A673 (cell line): ENCODE data around the gene GALR3. TPM values are rescaled to one million over a fixed set of nuclear protein-coding genes. Genes with fewer than 3 reads are reported as not detected.

Experiments used
- BruUV-seq: library from RNA; stranded (reverse); fragments of 400-500 nt; replicated peaks from 2 replicates; lab custom pipeline; 2021; lab: Mats Ljungman, UMichigan
- CTCF ChIA-PET: fragments of 300-600 bp; sonication (Branson Sonifier 250); formaldehyde crosslinking; loops from one replicate; lab custom pipeline; 2022; ENCODE audit warnings: antibody characterized with exemption; lab: Charles Lee
- POLR2A ChIA-PET: fragments of 300-600 bp; sonication (Branson Sonifier 250); formaldehyde crosslinking; loops from one replicate; lab custom pipeline; 2022; ENCODE audit warnings: antibody characterized with exemption; ENCODE audit not compliant: low non-redundant PET; lab: Charles Lee
- DNase-seq: peaks from one replicate; pipeline ENCODE4 v3.0.0-alpha.2; 2015; ENCODE audit warnings: low spot score
- H3K27ac ChIP-seq: fragments of 200-600 bp; sonication (generic); 2 replicates; pipeline ENCODE4 v1.5.1; 2016; ENCODE audit warnings: mixed run types, low read depth, mild to moderate bottlenecking, mixed read lengths, antibody characterized with exemption, low read length; ENCODE audit not compliant: poor library complexity, severe bottlenecking
- H3K27me3 ChIP-seq: fragments of 200-600 bp; sonication (generic); replicated peaks from 2 replicates; pipeline ENCODE4 v1.6.1; 2017; ENCODE audit warnings: mixed run types, low read depth, mild to moderate bottlenecking, mixed read lengths, antibody characterized with exemption, low read length; ENCODE audit not compliant: insufficient read depth, poor library complexity
- H3K36me3 ChIP-seq: fragments of 200-600 bp; sonication (generic); 2 replicates; pipeline ENCODE4 v1.6.1; 2016; ENCODE audit warnings: mixed run types, mild to moderate bottlenecking, mixed read lengths, antibody characterized with exemption, low read length; ENCODE audit not compliant: insufficient read depth, poor library complexity, severe bottlenecking
- H3K4me1 ChIP-seq: fragments of 200-600 bp; sonication (generic); 2 replicates; pipeline ENCODE4 v1.6.1; 2017; ENCODE audit warnings: mixed run types, mild to moderate bottlenecking, mixed read lengths, antibody characterized with exemption, low read length; ENCODE audit not compliant: insufficient read depth, poor library complexity, severe bottlenecking
- H3K4me3 ChIP-seq: fragments of 200-600 bp; sonication (generic); 2 replicates; pipeline ENCODE4 v1.5.1; 2016; ENCODE audit warnings: low read depth, mixed run types, mild to moderate bottlenecking, mixed read lengths, low read length; ENCODE audit not compliant: poor library complexity, severe bottlenecking
- H3K9me3 ChIP-seq: fragments of 200-600 bp; sonication (generic); 2 replicates; pipeline ENCODE4 v1.6.1; 2016; ENCODE audit warnings: mixed run types, low read depth, mild to moderate bottlenecking, mixed read lengths, antibody characterized with exemption, low read length; ENCODE audit not compliant: poor library complexity, severe bottlenecking
- CTCF ChIP-seq: fragments of 300-800, 200-600 bp; sonication (generic); conservative IDR thresholded peaks from 2 replicates; pipeline ENCODE4 v1.5.1; 2017; ENCODE audit warnings: low read depth, mild to moderate bottlenecking, antibody characterized with exemption, low read length, moderate library complexity, mixed read lengths
- EZH2 ChIP-seq: fragments of 200-600 bp; sonication (generic); IDR thresholded peaks from 2 replicates; pipeline ENCODE4 v1.6.1; 2017; ENCODE audit warnings: borderline replicate concordance, low read depth, mild to moderate bottlenecking, mixed read lengths, antibody characterized with exemption, low read length; ENCODE audit not compliant: poor library complexity, severe bottlenecking
- intact Hi-C: fragments of 100-400 bp; cut with micrococcal nuclease; formaldehyde crosslinking; loops from one replicate; pipeline ENCODE4 v1.10.0; 2022; ENCODE audit not compliant: unreplicated experiment
- total RNA-seq: library from RNA; stranded (reverse); gene quantifications from 2 replicates; pipeline ENCODE4 v1.2.3, GENCODE V29; 2021

The GALR3 gene
- total RNA-seq, 1 experiment from 2014 or later, result not detected

GRCh38 chr22:37808294-37808657 is 14.9 kb upstream of the GALR3 start:
- peak overlapping the region; percentile 77 for H3K4me3 ChIP-seq
- intact Hi-C loops, result no loop called here
- no peaks in the 10 kb centered on the region for H3K9me3 ChIP-seq
- peak overlapping the region; percentile 67 for H3K27ac ChIP-seq
- TF ChIP-seq CTCF (no peak), EZH2 (no peak)
- H3K27me3 ChIP-seq, result no peaks in the 10 kb centered on the region
- POLR2A ChIA-PET, result interaction anchor here (0.6 kb wide), 1 partner anchor 16 kb away, joined by 5 read pairs; no protein-coding TSS in a partner anchor
- BruUV-seq, result no TSS peak
- H3K4me1 ChIP-seq, result peaks cover 27% of the 10 kb centered on the region
- H3K36me3 ChIP-seq, result no peaks in the 10 kb centered on the region
- no peak for DNase-seq
- CTCF ChIA-PET, result interaction anchor here (0.6 kb wide), 3 partner anchors 20 to 762 kb away, joined by 3 to 7 read pairs (median 4); no protein-coding TSS in a partner anchor

GRCh38 chr22:37809672-37810333 is 13.4 kb upstream of the GALR3 start:
- H3K27me3 ChIP-seq, result no peaks in the 10 kb centered on the region
- DNase-seq, result no peak
- H3K9me3 ChIP-seq, result no peaks in the 10 kb centered on the region
- ChIA-PET POLR2A (no interaction called here), CTCF (interaction anchor here (0.7 kb wide), 1 partner anchor 20 kb away, joined by 3 read pairs; no protein-coding TSS in a partner anchor)
- no peak overlapping the region for H3K27ac ChIP-seq
- peaks cover 15% of the 10 kb centered on the region for H3K4me1 ChIP-seq
- no peaks in the 10 kb centered on the region for H3K36me3 ChIP-seq
- intact Hi-C loops, result no loop called here
- no peak overlapping the region for H3K4me3 ChIP-seq
- BruUV-seq, result no TSS peak
- TF ChIP-seq EZH2 (no peak), CTCF (no peak)

- Histone ChIP-seq H3K36me3 (no peaks in the 10 kb centered on the region), H3K4me3 (no peak overlapping the region), H3K9me3 (no peaks in the 10 kb centered on the region), H3K27me3 (no peaks in the 10 kb centered on the region), H3K27ac (no peak overlapping the region), H3K4me1 (peaks cover under 1% of the 10 kb centered on the region)
- no TSS peak for BruUV-seq
- ChIA-PET POLR2A (no interaction called here), CTCF (no interaction called here)
- DNase-seq, result no peak
- intact Hi-C loops, result no loop called here
- TF ChIP-seq EZH2, result no peak
- no peak for TF ChIP-seq CTCF
Observed at GRCh38 chr22:37811867-37812266, 11.3 kb upstream of the GALR3 start.
